Measurements from ENCODE around the gene CD164L2. TPM values are rescaled to one million over a fixed set of nuclear protein-coding genes. Genes with fewer than 3 reads are reported as not detected.
A peak's percentile ranks its signal among the peaks of the same experiment; 100 is the strongest.

The CD164L2 gene
- total and polyA plus RNA-seq, 2 experiments from 2014 or later, result 2.0 to 2.8 TPM

GRCh38 chr1:27402349-27402754 is 19.2 kb upstream of the CD164L2 start:
- no peak overlapping the region for H3K4me3 Mint-ChIP-seq
- Histone ChIP-seq H3K9me2 (ENCODE audit: insufficient read depth) (no peaks in the 10 kb centered on the region), H3K4me2 (peak overlapping the region; percentile 22; the same call in 1 of the 2 replicates), H3K4me3 (no peak overlapping the region), H3F3A (replicated peaks; ENCODE audit: low read depth) (peaks cover 20% of the 10 kb centered on the region), H3K27me3 (ENCODE audit: insufficient read depth) (no peaks in the 10 kb centered on the region), H3K27ac (ENCODE audit: low read depth) (peak overlapping the region; percentile 88), H3K4me1 (ENCODE audit: insufficient read depth) (peaks cover 50% of the 10 kb centered on the region), H2AFZ (no peak overlapping the region), H3K36me3 (ENCODE audit: insufficient read depth) (no peaks in the 10 kb centered on the region), H3K79me2 (replicated peaks; ENCODE audit: insufficient read depth) (no peaks in the 10 kb centered on the region), H4K20me1 (replicated peaks; ENCODE audit: insufficient read depth) (no peaks in the 10 kb centered on the region)
- H3K36me3 Mint-ChIP-seq (ENCODE audit: low read depth), result peaks cover 9% of the 10 kb centered on the region
- peaks cover 20% of the 10 kb centered on the region for H3K27me3 Mint-ChIP-seq (ENCODE audit: insufficient read depth, low read depth, poor library complexity)
- H3K27ac Mint-ChIP-seq, result peak overlapping the region; percentile 95
- H3K4me1 Mint-ChIP-seq, result peaks cover 78% of the 10 kb centered on the region
- peak; percentile 75 for DNase-seq (ENCODE audit: low spot score)
- peak; percentile 14 for ATAC-seq
- TF ChIP-seq, protein P1, sequence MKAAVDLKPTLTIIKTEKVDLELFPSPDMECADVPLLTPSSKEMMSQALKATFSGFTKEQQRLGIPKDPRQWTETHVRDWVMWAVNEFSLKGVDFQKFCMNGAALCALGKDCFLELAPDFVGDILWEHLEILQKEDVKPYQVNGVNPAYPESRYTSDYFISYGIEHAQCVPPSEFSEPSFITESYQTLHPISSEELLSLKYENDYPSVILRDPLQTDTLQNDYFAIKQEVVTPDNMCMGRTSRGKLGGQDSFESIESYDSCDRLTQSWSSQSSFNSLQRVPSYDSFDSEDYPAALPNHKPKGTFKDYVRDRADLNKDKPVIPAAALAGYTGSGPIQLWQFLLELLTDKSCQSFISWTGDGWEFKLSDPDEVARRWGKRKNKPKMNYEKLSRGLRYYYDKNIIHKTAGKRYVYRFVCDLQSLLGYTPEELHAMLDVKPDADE (IDR thresholded peaks at IDR 0.05), result no peak
- peak; percentile 53; the same call in 1 of the 2 replicates for TF ChIP-seq POLR2AphosphoS5 (IDR thresholded peaks at IDR 0.05; ENCODE audit: low read depth)
- TF ChIP-seq, protein P2, sequence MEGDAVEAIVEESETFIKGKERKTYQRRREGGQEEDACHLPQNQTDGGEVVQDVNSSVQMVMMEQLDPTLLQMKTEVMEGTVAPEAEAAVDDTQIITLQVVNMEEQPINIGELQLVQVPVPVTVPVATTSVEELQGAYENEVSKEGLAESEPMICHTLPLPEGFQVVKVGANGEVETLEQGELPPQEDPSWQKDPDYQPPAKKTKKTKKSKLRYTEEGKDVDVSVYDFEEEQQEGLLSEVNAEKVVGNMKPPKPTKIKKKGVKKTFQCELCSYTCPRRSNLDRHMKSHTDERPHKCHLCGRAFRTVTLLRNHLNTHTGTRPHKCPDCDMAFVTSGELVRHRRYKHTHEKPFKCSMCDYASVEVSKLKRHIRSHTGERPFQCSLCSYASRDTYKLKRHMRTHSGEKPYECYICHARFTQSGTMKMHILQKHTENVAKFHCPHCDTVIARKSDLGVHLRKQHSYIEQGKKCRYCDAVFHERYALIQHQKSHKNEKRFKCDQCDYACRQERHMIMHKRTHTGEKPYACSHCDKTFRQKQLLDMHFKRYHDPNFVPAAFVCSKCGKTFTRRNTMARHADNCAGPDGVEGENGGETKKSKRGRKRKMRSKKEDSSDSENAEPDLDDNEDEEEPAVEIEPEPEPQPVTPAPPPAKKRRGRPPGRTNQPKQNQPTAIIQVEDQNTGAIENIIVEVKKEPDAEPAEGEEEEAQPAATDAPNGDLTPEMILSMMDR (conservative IDR thresholded peaks at IDR 0.05; ENCODE audit: low read depth in 2 of 2), result peak; percentile 67 to 83
- no peaks in the 10 kb centered on the region for H3K9me3 Mint-ChIP-seq

DNA sequence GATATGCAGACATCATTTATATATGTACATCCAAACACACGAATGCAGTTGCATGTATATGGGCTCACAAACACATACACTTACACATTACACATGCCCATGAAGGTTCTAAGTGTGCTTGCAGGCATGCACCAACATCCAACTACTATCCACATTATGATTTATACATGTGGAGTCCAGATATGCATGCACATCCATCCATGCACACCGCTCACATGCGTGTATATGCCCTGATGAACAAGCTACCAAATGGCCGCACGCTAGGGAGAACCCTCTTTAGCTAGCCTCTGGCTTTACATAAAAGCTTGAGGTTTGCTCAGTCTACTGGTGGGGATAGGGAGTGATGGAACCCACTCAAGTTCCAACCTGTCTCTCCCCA is 17.8 kb upstream of the CD164L2 start:
- peaks cover 46% of the 10 kb centered on the region for H3K4me1 ChIP-seq (ENCODE audit: insufficient read depth)
- no peaks in the 10 kb centered on the region for H4K20me1 ChIP-seq (replicated peaks; ENCODE audit: insufficient read depth)
- H3K27me3 Mint-ChIP-seq (ENCODE audit: insufficient read depth, low read depth, poor library complexity), result peaks cover 20% of the 10 kb centered on the region
- DNase-seq (ENCODE audit: low spot score) (no peak), ATAC-seq (no peak)
- H3K4me3 Mint-ChIP-seq, result no peak overlapping the region
- no peak overlapping the region for H2AFZ ChIP-seq
- no peak overlapping the region for H3K4me2 ChIP-seq
- no peak for TF ChIP-seq ZNF114 (CRISPR knock-in tag; IDR thresholded peaks at IDR 0.05)
- TF ChIP-seq ZNF462 (CRISPR knock-in tag; IDR thresholded peaks at IDR 0.05), result no peak
- TF ChIP-seq EZH2phosphoT487 (IDR thresholded peaks at IDR 0.05; ENCODE audit: unreplicated experiment), result no peak
- no peak for TF ChIP-seq ZNF331 (CRISPR knock-in tag; IDR thresholded peaks at IDR 0.05; ENCODE audit: low read depth)
- no peak overlapping the region for H3K27ac ChIP-seq (ENCODE audit: low read depth)
- H3K79me2 ChIP-seq (replicated peaks; ENCODE audit: insufficient read depth), result no peaks in the 10 kb centered on the region
- no peaks in the 10 kb centered on the region for H3K9me2 ChIP-seq (ENCODE audit: insufficient read depth)
- H3K36me3 Mint-ChIP-seq (ENCODE audit: low read depth), result peaks cover 4% of the 10 kb centered on the region; the same call in 1 of the 3 replicates
- no peaks in the 10 kb centered on the region for H3K36me3 ChIP-seq (ENCODE audit: insufficient read depth)
- no peak overlapping the region for H3K27ac Mint-ChIP-seq
- no peak overlapping the region for H3K4me3 ChIP-seq
- H3F3A ChIP-seq (replicated peaks; ENCODE audit: low read depth), result peaks cover 22% of the 10 kb centered on the region
- peaks cover 69% of the 10 kb centered on the region for H3K4me1 Mint-ChIP-seq
- H3K27me3 ChIP-seq (ENCODE audit: insufficient read depth), result no peaks in the 10 kb centered on the region
- H3K9me3 Mint-ChIP-seq, result no peaks in the 10 kb centered on the region

All from GM23338 (cell line).